Measurements from ENCODE around the gene ZNF407.

Gene ZNF407

GRCh38 chr18:74718312-74718711, 120.6 kb downstream of the ZNF407 start:
- no peak for DNase-seq (ENCODE audit: low spot score)

DNA sequence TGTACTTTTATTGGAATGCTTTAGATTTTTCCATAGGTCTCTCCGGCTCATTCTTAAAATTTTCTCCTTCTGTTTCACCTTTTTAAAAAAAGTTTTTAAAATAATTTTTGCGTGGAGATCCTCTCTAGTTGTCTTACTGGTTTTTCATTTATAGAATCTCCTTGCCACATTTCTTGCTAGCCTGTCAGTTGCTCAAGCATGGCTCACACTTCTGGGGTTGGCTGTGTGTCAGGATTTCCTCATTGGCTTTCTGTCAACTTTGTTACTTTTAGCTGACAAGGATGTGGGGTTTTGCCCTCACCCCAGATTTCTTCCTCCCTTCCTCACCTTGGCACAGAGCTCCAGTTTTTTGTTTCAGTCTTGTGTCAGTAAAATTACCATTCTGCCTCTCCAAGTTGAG, 124.6 kb downstream of the ZNF407 start:
- no peak for DNase-seq (ENCODE audit: low spot score)

DNA sequence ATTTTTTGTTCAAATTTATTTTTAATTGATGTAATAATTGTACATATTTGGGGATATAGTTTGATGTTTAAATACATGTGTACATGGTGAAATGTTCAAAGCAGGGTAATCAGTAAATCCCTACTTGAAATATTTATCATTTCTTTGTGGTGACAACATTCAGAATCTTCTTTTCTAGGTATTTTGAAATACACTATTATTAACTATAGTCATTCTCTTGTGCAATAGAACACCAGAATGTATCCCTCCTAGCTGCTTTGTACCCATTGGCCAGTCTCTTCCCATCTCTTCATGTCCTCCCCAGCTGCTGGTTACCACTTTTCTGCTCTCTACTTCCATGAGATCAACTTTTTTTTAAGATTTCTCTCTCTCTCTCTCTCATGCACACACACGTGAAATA, 126.5 kb downstream of the ZNF407 start:
- no peak for DNase-seq (ENCODE audit: low spot score)

GRCh38 chr18:74725690-74726089, 128.0 kb downstream of the ZNF407 start:
- DNase-seq (ENCODE audit: low spot score) = no peak

GRCh38 chr18:74728586-74728985, 130.9 kb downstream of the ZNF407 start:
- no peak for DNase-seq (ENCODE audit: low spot score)

DNA sequence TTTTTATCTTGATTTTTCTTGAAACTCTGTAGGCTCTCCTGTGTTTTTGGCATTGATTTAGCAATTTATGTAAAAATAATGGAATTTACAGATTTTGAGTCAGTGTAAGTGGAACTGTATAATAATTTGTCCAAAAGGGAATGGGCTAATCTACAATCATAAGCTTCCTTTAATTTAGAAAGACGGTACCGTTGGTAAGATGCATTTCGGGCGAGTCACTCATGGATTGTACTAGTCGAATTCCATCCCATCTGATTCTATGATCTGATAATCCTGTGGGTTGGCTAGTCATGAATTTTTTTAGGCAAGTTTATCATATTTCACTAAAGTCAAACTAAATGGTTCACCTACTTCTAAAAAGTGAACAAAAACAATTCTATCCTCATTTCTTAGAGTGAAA, 133.4 kb downstream of the ZNF407 start:
- no peak for DNase-seq (ENCODE audit: low spot score)

- DNase-seq (ENCODE audit: low spot score) = no peak
These were observed 134.7 kb downstream of the ZNF407 start for GRCh38 chr18:74732380-74732779.

- peak; percentile 13 for DNase-seq (ENCODE audit: low spot score)
These were observed 135.9 kb downstream of the ZNF407 start for GRCh38 chr18:74733598-74733997.

DNA sequence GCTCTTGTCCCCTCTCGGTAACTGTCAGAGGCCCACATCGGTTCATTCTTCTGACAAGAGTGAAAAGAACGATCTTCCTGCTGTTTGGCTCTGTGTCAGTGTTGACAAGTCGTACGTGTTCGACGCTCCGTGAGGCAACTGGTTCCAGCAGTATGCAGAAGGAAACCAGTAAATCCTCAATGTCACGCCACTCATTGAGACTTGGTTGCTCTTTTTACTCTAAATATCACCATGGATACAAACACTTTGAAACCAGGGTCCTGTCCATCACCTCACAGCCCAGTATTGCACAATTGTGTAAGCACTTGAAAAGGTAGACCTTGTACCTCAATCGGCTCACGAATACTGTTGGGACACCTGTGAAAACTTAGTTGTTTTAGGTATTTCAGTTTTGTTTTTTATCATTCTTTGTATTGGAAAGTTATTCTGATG, 136.4 kb downstream of the ZNF407 start:
- no peak for DNase-seq (ENCODE audit: low spot score)

- DNase-seq (ENCODE audit: low spot score) = no peak
These were observed 142.3 kb downstream of the ZNF407 start for GRCh38 chr18:74739926-74740325.

DNA sequence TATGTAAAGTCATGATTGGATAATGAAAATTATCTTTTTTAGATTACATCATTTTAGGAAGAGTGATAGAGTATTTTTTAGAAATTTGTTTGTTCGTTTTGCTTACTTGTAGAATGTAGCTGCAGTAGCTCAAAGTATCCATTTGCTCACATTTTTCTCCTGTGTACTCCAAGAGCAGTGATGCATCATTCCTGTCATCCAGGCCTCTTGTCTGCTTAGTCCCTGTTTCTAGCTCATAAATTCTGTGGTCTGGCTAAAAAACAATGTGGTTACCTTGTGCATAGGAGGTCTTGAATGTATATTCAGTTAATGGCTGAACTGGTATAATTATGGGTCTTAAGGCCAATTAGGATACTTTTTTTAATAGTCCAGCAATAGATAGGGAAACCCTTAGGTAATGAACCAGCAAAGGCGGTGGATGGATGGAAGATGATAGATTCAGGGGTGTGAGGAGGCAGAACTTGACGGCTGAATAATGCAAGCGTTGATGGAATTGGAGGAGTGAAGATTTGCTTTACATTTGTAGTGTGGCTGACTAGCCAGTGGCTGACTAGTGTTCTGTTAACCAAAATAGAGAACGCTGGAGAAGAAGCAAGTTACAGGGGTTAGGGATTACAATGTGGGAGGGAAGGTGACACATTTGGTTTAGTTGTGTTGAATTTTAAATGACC, 145.0 kb downstream of the ZNF407 start:
- no peak for DNase-seq (ENCODE audit: low spot score)

- no peak for DNase-seq (ENCODE audit: low spot score)
These were observed 148.1 kb downstream of the ZNF407 start for GRCh38 chr18:74745633-74746403.

- no peak for DNase-seq (ENCODE audit: low spot score)
These were observed 151.1 kb downstream of the ZNF407 start for GRCh38 chr18:74748809-74749208.

DNA sequence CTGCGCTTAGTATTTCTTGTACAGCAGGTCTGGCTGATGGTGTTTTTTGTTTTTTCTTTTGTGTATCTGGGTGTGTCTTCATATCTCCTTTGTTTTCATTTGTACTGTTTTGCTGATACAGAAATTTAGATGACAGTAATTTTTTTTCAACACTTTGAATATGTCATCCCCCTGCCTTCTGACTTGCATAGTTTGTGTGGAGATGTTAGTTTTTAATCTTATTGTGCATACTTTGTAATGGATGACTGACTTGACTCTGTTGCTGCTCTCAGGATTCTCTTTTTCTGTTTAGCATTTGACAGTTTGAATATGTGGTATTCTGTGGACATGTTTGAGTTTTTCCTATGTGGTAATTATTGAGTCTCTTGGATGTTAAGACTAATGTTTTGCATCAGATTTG, 161.3 kb downstream of the ZNF407 start:
- no peak for DNase-seq (ENCODE audit: low spot score)

DNA sequence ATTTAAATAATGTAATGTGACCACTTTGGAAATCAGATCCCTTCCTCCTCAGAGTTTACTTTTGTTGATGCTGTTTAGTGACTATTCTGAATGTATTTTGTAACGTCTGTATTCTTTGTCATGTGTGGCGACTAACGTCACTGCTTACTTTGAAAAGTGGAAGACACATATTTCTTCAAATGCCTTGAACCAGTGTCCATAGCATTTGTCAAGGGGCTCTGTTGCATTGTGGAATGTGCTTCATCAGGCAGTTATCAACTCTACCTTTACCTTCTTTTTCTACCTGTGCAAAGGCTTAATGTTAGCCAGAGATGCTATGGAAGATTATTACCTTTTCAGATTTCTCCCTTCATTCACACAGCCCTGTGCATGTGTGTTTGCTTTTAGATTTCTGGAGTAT, 162.4 kb downstream of the ZNF407 start:
- no peak for DNase-seq (ENCODE audit: low spot score)

DNA sequence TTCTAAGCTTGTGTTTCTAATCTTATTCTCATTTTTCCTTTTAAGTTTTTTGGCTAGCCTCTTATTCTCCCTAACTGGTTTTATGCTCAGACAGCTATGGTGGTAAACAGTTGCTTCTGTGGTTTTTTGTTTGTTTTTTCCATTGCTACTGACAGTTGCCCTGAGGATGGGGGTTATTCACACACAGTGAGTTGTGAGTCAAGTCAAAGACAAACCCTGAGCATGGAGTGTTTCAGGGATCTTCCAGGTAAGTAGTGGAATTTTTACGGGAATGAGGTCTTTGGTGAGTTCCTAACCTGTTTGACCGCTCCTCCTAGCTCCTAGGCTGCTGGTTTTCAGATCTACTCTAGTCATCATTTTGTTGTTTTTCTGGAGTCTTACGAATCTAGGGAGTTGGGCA, 162.8 kb downstream of the ZNF407 start:
- DNase-seq (ENCODE audit: low spot score) = no peak

GRCh38 chr18:74766251-74766650, 168.6 kb downstream of the ZNF407 start:
- no peak for DNase-seq (ENCODE audit: low spot score)

GRCh38 chr18:74768096-74768495, 170.4 kb downstream of the ZNF407 start:
- no peak for DNase-seq (ENCODE audit: low spot score)

DNA sequence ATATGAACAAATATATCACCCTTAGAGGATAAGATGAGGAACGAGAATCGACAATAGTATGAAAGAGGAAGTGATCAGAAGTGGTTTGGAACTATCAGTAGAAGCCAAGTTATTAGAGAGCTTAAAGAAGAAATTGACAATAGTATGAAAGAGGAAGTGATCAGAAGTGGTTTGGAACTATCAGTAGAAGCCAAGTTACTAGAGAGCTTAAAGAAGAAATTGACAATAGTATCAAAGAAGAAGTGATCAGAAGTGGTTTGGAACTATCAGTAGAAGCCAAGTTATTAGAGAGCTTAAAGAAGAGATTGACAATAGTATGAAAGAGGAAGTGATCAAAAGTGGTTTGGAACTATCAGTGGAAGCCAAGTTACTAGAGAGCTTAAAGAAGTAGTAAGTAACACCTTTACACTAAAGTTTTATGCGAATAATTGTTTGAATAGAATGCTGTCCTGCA, 175.5 kb downstream of the ZNF407 start:
- DNase-seq (ENCODE audit: low spot score) = no peak

GRCh38 chr18:74774486-74774885, 176.8 kb downstream of the ZNF407 start:
- no peak for DNase-seq (ENCODE audit: low spot score)

GRCh38 chr18:74775239-74775638, 177.6 kb downstream of the ZNF407 start:
- DNase-seq (ENCODE audit: low spot score) = no peak

- DNase-seq (ENCODE audit: low spot score) = no peak
These were observed 180.6 kb downstream of the ZNF407 start for GRCh38 chr18:74778191-74778847.

GRCh38 chr18:74784752-74785151, 187.1 kb downstream of the ZNF407 start:
- DNase-seq (ENCODE audit: low spot score) = no peak
